OCI-LY1 (cell line): ENCODE results near the gene FAM83C.

Source experiments
- EZH2 ChIP-seq: fragments of 200-600 bp; sonication (generic), shearing (Covaris generic); IDR thresholded peaks from 2 replicates; pipeline ENCODE4 v1.8.0; 2017; ENCODE audit warnings: borderline replicate concordance, mixed run types, mild to moderate bottlenecking, antibody characterized with exemption, low read length, moderate library complexity, mixed read lengths
- TF ChIP-seq, protein P1 (sequence below): fragments of 200-600 bp; sonication (generic), shearing (Covaris generic); IDR thresholded peaks from 2 replicates; pipeline ENCODE4 v1.5.1; 2017; ENCODE audit warnings: mild to moderate bottlenecking, antibody characterized with exemption, low read length, moderate library complexity, mixed read lengths

DNA sequence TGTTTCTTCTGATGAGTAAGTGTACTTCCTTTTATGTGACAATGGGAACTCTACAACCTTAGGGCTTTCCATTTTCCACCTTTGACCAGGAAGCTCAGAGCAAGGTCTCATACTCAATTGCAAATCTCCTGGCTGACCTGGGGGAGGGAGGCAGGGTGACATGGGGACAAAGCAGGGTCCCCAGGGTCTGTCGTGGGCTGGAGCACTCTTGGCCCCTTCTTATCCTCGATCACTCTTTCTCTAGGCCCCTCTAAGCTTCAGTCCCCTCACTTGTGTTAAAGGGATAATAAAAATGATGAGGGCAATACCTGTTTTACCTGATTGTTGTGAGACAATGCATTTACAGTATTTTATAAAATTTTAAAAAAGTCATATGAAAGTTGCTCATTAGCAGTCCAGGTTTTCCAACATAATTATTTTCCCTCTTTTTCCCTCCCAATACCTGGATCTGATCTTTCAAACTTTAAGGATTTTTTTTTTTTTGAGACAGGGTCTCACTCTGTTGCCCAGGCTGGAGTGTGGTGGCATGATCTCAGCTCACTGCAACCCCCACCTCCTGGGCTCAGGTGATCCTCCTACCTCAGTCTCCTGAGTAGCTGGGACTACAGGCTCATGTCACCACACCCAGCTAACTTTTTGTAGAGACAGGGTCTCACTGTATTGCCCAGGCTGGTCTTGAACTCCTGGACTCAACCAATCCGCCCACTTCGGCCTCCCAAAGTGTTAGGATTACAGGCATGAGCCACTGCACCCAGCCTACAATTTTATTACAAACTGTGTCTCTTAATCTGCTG lies 8.4 kb upstream of the FAM83C start:
- TF ChIP-seq, protein P1, sequence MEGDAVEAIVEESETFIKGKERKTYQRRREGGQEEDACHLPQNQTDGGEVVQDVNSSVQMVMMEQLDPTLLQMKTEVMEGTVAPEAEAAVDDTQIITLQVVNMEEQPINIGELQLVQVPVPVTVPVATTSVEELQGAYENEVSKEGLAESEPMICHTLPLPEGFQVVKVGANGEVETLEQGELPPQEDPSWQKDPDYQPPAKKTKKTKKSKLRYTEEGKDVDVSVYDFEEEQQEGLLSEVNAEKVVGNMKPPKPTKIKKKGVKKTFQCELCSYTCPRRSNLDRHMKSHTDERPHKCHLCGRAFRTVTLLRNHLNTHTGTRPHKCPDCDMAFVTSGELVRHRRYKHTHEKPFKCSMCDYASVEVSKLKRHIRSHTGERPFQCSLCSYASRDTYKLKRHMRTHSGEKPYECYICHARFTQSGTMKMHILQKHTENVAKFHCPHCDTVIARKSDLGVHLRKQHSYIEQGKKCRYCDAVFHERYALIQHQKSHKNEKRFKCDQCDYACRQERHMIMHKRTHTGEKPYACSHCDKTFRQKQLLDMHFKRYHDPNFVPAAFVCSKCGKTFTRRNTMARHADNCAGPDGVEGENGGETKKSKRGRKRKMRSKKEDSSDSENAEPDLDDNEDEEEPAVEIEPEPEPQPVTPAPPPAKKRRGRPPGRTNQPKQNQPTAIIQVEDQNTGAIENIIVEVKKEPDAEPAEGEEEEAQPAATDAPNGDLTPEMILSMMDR, result no peak
- no peak for TF ChIP-seq EZH2
